Stimulated activated naive CD8-positive, alpha-beta T cell treated with anti-CD3 and anti-CD28 coated beads, Interleukin-15, Interleukin-2, amounts not matched to agents 100 U/mL and 50 U/mL, for 24 hours (primary cell): ENCODE measurements around the gene DDX56.
"Not testable (repeated sequence)": the region's sequence is repeated elsewhere in the genome, so short reads cannot be mapped to it uniquely, and the experiment has no call there.

ENCODE experiments used
- ATAC-seq: fragments of 150-1000 bp; cut with Tn5 transposase; one replicate; pipeline ENCODE4 v1.10.0; 2021
- DNase-seq: peaks from one replicate; pipeline ENCODE4 v3.0.0; 2021

Gene DDX56

GRCh38 chr7:44597181-44597580, 23.5 kb upstream of the DDX56 start:
- ATAC-seq, DNase-seq: not testable (repeated sequence)

DNA sequence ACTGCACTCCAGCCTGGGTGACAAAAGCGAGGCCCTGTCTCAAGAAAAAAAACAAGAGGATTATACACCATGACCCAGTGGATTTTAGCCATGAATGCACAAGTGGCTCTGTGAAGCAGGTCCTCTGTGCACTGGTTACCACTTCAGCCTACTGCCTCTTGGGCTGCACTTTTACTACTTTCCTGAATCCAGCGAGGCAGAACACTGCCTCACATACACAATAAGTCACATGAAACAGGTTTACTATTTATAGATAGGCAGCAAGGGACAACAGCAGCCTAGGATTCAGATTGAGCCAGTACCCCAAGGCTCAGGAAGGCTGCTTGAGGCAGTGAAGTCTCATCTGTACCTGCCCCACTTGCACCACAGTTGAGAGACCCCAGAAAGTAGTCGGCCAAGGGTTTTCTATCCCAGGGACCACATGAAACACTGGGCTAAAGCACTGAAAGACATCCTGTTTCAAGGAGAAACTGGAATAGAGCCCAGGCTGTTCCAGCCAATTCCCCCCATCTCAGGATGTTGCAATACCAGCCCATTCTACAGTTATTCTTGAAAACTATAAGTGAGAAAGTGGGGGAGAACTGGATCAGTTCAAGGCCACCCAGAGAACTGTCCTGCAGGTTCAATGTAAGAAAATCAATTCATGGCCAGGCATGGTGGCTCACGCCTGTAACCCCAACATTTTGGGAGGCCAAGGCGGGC, 22.4 kb upstream of the DDX56 start:
- no peak for ATAC-seq
- DNase-seq = no peak

DNA sequence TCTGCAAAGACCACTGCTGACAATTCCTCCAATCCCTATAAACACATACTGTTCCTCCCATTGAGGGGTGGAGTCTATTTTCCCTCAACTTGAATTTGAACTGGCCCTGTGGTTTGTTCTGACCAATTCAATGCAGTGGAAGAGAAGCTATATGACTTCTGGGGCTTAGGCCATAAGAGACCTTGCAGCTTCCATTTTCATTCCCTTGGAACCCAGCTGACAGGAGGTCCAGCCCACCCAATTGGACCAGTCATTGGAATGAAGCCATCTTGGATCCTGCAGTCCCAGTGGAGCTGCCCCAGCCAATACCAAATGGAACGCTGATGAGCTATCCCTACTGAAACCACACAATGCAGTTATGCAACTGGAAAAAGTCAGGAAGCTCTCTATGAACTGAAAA, 17.2 kb upstream of the DDX56 start:
- no peak for DNase-seq
- no peak for ATAC-seq

- ATAC-seq = peak; percentile 77
- DNase-seq = peak; percentile 59
Observed at GRCh38 chr7:44587843-44588711, 14.4 kb upstream of the DDX56 start.

DNA sequence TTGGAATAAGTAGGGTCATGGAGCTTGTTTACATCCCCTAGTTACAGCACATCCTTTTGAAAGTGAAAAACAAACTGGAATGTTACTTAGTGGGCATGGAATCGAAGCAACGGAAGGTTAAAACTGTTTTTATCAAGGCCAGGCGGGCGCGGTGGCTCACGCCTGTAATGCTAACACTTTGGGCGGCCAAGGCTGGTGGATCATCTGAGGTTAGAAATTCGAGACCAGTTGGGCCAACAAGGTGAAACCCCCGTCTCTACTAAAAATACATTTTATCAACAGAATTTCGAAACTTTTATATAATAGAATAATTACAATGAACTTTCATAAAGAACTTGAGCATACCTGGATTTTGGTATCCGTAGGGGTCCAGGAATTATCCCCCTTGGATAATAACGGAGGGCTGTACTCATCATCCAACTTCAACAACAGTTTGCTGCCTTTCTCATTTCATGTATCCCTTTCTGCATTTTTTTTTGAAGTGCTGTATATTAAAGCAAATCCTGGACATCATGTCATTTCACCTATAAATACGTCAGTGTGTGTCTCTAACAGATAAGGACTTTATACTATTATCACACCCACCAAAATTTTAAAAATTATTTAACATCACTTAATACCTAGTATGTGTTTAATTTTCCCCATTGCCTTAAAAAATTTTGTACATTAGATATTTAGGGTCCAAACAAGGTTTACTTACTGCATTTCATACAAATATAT, 9.6 kb upstream of the DDX56 start:
- DNase-seq (no peak), ATAC-seq (no peak)

- peak; percentile 100 for DNase-seq
- peak; percentile 96 for ATAC-seq
Observed at GRCh38 chr7:44581879-44582603, 8.3 kb upstream of the DDX56 start, which contains the start of gene TMED4. Gene TMED4, minus strand, starts transcription at chr7:44582231. Its CDS starts 25 bp downstream, at chr7:44582206.

DNA sequence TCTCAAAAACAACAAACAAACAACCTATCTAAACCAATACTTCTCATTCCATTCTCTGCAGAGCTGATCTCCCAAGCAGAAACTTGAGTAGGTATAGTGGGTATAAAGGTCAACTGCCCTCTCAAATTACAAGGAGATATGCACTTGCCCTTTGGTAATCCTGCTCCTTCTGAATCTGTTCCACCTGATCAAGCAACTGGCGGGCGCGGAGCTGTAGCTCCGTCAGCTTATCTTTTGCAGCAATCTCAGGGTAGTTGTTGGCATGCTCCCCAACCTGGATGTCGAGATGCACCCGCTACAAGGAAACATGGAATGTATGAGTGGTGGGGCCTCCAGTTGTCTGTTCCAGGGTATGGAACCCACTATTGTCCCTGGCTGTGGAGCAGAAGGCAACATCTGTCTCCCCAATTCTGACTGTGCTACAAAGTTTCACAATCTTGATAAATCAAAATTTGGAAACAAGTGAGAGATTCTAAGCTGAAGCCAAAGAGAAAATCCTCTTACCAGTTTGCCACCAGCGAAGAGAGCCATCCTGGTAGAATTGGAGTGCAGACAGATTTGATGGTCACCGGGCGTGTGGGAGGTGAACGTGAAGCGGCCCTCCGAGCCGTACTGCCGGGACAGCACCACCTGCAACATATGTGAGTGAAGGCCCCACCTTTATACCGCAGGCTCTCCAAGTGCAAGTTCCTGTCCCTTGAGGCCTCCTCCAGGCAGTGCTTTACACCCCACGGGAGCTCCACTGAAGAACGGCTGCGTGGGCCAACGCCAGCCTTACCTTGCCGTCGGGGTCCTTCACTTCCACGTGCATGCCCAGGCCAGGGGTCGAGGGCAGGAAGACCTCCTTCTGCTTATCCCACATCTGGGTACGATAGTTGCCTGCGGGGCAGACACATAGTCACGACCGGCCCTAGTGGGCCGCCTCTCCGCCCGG, 7.5 kb upstream of the DDX56 start:
- peak; percentile 56 for DNase-seq

GRCh38 chr7:44576228-44576627, 2.5 kb upstream of the DDX56 start:
- no peak for ATAC-seq
- no peak for DNase-seq

More for the DNA sequence above, 7.5 kb upstream of the DDX56 start:
- peak; percentile 36 for ATAC-seq

DNA sequence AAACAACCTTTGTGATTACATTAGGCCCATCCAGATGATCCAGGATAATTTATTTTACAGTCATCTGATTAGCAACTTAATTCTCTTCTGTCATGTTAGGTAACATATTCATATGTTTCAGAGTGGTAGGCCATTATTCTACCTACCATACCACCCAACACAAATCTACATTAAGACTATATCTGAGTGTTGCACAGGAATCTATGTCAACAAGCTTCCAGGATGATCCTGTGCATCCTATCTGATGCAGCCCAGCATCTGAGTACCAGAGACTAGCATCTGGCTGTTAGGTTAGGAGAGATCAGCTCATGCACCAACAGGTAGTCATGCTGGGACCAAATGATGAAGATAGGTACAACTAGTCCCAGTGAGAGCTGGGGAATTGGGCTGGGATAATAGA, 1.3 kb upstream of the DDX56 start:
- no peak for ATAC-seq
- no peak for DNase-seq

GRCh38 chr7:44574287-44574872, 672 bp upstream of the DDX56 start:
- DNase-seq = no peak
- ATAC-seq = no peak

DNA sequence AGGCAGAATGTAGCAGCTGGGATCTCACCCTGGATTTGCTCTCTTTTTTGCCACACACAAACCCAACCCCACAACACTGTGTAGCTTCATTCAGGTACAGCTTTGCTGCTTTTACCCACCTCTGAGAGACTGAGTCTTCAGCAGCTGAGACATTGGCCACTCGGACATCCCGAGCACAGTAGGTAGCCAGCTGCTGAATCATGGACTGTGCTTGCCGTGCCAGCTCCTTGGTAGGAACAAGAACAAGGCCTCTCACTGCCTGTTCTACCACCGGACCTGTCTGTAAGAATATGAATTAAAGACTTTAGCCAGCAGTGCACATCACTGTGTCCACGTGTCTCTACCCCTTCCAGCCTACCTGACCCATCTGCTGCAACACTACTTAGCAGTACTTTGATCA, 937 bp downstream of the DDX56 start:
- ATAC-seq = no peak

DNA sequence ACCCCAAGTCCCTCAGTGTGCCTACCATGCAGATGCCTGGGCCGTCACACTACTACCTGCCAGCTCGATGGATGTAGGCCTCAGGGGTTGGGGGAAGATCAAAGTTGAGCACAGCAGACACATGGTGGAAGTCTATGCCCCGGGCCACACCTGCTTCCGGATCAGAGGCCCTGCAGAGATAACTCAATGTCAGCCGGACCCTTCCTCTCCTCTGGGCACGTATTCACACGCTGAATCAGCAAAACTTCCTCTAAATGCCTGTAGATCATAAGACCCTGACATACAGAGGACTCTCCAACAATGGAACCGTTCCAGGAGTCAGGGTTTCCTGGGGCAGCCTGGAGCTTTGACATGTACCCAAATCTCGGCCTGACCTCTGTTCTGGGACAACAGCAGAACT, 3.7 kb downstream of the DDX56 start:
- DNase-seq = no peak
- ATAC-seq = no peak

More for the DNA sequence above, 937 bp downstream of the DDX56 start:
- no peak for DNase-seq

DNA sequence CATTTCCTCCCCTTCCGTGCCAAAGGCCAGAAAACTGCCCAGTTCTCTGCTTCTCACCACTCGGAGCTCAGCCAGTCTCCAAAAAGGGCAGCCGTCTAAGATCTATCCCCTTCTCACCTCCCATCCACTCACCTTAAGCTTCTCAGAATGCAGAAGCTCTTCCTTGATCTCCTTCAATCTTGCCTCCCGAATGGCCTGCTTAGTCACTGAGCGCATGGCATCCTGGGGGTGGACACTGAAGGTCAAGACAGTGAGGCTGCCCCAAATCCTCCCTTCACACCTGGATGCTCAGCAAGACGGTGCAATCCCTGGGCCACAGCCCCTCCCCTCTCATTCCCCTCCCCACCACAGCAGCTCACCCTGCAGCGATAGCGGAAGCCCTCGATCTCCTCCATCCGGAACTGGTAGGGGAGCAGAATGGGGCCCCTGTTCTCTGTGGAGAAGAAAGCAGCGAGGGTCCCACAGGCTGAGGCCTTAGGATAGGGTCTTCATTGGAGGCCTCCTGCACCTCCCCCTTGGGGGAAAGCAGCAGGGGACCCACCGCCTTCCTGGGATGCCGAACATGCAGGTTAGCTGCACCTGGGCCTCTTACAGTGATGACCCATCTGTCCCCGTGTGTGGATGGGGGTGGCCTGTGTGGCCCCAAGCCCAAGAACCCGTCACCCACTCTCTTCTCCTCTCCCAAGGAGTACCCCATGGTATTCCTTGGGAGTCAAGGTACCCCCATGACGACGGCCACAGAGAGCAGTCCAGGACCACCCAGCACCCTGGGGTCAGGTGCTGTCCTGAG, 4.7 kb downstream of the DDX56 start:
- DNase-seq (no peak), ATAC-seq (no peak)

DNA sequence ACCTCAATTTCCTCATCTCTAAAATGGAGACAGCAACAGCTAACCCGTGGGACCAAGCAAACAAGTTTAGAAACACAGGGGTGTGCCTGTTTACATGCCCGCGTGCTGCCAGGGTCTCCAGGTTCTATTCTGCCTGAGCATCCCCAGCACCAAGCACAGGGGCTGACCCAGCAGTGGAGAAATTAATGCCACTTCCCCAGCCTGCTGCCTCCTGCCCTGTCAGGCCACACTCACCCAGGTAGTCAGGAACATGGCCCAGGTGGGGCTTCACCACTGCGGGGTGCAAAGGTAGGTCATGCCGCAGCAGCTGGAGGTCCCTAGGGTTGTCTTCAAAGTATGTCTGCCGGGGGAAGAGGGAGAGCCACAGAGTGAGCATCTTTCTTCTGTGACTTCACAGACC, 5.8 kb downstream of the DDX56 start:
- ATAC-seq (no peak), DNase-seq (no peak)

GRCh38 chr7:44566680-44567079, 7.0 kb downstream of the DDX56 start:
- DNase-seq = no peak
- no peak for ATAC-seq

DNA sequence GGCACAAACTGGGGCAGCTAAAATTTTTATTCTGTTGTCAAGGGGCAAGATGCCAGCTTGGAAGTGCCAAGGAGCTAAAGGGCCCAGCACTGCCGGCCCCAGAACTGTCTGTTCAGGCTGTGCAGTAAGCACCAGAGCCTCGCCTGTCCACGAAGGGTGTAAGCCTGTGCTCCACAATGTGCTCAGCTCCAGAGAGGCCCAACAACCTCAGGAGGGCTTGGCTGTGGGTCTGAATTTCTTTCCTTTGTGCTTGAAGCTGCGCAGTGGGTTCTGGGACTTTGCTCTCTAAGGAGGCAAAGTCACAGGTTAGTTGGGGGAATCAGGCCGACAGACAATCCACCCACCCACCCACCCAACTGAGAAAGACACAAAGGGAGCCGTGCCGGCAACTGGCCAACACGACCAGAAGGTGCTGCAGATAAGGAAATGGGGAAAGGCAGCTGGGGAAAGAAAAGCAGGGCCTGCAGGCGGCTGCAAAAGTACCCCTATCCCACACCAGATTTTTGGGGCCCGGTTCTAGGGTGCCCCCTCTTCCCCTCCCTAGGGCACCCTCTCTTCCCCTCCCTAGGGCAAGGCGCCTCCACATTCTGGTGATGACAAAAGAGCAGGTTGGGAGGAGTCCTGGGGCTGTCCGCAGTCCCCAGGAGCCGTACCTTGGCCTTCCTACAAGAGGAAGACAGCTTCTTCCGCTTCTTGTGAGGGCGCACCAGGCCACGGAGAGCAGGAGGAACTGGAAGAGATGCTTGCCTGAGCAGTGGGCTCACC, 7.7 kb downstream of the DDX56 start:
- ATAC-seq (peak; percentile 20), DNase-seq (no peak)

DNA sequence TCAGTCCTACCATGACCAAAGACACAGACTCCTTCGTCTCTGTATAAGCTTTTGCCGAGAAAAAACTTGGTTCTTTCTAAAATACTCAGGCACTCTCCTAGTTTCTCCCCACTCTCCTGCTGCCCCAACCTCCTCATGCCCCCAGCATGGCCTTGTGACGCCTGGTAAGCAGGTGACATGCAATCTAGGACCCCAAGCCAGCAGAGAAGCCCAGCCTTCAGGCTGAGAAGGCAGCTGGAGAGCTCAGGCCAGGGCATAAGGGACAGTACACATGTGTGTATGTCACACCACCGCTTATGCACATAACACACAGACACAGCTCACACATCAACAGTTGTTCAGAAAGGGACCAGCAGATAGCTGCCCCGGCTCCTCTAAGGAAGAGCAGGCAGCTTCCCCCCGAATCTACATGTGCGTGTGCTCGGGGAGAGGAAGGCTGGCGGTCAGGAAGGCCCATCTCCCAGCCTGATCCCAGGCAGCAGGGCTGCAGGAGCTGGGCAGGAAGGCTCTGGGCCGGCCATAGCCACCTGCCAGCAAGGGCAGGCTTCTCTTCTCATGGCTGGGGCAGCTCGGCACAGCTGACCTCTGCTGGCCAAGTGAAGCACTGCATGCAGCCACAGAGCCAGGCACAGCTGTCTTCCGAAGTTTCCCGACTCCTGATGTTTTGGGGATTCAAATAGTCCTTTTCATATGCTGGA, 8.5 kb downstream of the DDX56 start:
- ATAC-seq (peak; percentile 63), DNase-seq (peak; percentile 71)

GRCh38 chr7:44564606-44565005, 9.1 kb downstream of the DDX56 start:
- ATAC-seq = no peak

More at GRCh38 chr7:44564606-44565005, 9.1 kb downstream of the DDX56 start:
- DNase-seq = no peak
